ENCODE measurements around the gene CDH13. TPM values are rescaled to one million over a fixed set of nuclear protein-coding genes. Genes with fewer than 3 reads are reported as not detected.

The CDH13 gene
- total RNA-seq, 4 donors from 2014 or later, result 6.4 to 19.7 (median 11.7) TPM

DNA sequence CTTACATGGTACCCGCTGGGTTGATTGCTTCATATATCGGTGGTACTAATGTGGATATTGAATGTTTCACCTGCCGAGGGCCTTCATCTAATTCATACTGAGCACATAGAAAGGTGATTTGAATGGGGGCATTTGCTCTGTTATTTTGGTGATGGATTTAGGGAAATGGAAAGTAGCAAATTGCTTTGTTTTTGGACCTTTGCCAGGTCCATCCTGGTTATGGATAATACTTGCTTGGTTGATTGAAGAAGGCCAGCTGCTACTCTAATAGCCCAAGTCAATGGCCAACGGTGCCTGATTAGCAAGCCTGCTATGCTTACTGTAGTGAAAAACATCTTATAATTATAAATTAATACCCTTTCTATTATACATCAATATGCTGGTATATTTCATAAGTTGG lies 253.6 kb downstream of the CDH13 start:
- TF ChIP-seq, protein P1, sequence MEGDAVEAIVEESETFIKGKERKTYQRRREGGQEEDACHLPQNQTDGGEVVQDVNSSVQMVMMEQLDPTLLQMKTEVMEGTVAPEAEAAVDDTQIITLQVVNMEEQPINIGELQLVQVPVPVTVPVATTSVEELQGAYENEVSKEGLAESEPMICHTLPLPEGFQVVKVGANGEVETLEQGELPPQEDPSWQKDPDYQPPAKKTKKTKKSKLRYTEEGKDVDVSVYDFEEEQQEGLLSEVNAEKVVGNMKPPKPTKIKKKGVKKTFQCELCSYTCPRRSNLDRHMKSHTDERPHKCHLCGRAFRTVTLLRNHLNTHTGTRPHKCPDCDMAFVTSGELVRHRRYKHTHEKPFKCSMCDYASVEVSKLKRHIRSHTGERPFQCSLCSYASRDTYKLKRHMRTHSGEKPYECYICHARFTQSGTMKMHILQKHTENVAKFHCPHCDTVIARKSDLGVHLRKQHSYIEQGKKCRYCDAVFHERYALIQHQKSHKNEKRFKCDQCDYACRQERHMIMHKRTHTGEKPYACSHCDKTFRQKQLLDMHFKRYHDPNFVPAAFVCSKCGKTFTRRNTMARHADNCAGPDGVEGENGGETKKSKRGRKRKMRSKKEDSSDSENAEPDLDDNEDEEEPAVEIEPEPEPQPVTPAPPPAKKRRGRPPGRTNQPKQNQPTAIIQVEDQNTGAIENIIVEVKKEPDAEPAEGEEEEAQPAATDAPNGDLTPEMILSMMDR (IDR thresholded peaks at IDR 0.05; ENCODE audit: low read depth), result no peak

DNA sequence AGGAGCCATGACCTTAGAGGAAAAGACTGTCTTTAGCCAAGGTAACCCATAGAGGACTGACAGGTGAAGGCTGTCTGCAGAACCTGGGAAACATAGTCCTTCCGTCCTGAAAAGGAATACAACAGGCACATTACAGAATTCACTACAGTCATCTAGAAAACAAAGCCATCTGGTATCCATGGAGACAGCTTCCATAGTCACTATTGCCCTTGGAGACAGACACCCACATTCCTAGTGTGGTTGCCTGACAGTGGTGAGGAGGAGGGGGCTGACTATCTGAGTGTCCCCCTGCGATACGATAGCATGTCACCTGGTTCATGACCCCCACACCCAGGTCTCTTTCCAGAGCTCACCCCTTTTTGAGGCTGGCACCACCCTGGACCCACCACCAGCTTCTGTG lies 254.7 kb downstream of the CDH13 start:
- TF ChIP-seq, protein P1 (IDR thresholded peaks at IDR 0.05; ENCODE audit: low read depth), result no peak

DNA sequence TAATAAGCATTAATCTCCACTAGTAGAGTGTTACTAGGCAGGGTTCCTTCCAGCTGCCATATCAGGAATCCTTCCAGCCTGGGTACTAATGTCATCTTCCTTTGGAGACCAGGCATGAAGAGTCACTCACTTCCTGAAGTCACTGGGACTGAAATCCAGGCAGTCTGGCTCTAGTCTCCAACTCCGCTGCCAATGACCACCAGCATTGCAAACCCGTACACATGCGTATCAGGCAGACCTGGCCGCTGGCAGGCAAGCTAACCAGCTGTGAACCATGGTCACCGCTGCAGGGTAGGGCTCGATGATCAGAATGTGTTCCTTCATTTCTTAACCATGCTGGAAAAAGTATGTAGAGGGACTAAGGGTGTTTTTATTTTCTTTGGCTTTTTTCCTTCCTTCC lies 255.5 kb downstream of the CDH13 start:
- TF ChIP-seq, protein P1 (IDR thresholded peaks at IDR 0.05; ENCODE audit: low read depth), result no peak

DNA sequence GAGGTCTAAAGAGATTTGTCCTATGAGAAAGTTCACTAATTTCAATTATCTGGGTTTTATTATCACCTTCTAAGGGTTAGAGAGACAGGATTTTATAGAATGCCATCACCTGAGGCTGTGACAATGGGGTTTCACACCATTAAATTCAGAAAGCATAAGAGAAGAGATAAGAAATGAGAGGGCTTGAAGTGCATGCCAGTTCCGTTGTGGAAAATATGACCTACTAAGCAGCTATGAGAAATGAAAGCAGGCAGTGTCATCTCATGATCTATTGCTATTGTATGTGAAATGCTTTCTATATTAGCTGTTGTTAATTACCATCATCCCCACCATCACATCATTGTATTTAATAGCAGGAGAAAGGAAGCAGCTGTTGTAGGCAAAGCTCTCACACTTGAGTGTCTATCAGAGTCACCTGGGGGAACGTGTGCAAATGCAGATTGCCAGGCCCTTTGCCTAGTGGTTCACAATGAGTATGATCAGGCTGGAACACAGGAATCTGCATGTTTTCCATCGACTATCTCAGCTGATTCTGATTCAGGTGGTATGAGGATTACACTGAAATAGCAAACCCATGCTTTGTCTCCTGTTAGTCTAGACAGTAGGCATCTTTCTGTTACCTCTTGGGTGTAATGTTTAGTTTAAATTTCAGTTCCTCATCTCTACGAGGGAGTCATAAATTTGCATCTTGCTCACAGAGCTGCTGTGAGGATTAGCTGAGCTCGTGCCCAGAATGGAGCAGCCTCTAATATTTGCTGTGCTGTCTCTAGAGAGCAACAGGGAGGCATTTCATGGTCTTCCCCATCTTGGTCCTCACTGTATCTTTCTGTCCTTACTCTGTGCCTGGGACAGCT lies 256.4 kb downstream of the CDH13 start:
- TF ChIP-seq, protein P1 (IDR thresholded peaks at IDR 0.05; ENCODE audit: low read depth), result no peak

DNA sequence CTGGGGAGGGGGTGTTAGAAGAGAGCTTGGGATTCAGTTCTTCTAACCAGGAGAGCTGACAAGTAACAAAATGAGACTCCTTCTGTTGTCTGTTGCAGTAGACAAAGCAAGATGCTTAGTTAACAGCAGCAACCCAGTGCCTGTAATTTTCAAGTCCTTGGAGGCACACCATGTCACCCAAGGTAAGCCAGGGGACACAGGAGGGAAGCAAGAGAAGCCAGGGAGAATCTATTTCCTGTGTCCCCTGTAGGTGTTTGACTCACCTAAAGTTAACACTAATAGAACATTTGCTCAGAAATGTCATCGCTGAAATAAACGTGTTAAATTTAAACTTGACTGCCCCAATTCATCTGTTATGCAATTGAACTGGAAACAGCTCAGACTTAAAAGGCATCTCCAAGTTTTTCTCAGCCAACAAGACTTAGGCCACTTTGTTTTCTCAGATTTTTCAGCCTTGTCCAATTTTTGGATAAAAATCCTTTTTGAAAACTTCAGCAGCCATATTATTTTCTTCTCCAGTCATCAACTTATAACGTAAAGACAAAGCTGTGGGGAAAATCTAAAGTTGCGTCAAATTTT lies 257.6 kb downstream of the CDH13 start:
- TF ChIP-seq, protein P1 (IDR thresholded peaks at IDR 0.05; ENCODE audit: low read depth), result no peak

DNA sequence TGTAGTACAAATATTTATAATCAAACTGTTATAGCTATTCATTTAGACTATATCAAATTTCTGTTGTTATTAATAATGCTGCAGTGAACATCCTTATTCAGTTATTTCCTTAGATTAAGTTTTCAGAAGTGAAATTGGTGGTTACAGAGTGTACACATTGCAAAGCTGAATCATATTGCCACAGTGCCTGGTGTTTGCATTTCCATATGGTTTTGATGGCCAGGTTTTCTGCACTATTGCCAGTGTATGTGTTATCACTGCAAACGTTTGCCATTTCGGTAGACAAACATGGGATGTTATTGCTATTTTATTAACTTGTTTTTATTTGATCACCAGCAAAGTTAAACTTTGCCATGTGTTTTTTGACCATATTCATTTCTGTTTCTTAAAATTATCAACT lies 259.4 kb downstream of the CDH13 start:
- TF ChIP-seq, protein P1 (IDR thresholded peaks at IDR 0.05; ENCODE audit: low read depth), result no peak

DNA sequence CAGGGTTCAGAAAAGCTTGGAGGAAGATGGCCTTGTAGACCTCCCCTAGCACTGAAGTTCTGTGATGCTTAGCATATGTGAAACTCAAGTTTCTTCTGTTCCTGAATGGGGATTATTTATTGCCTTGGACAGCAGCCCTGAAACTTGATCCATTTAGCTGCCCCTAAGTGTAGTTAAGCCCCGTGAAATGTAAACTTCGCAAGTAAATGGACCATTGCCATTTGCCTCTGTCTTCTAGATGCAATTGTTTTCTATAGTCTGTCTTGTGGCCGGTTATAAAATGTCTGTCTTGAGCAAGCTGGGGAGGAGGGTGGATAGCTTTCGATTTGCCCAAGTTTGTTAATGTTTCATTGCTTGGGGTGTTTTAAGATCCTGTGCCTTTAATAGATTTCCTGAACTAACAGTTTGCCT lies 261.8 kb downstream of the CDH13 start:
- TF ChIP-seq, protein P1 (IDR thresholded peaks at IDR 0.05; ENCODE audit: low read depth), result no peak
